Measurements from ENCODE around the gene PEX5L. TPM values are rescaled to one million over a fixed set of nuclear protein-coding genes. Genes with fewer than 3 reads are reported as not detected.

Gene PEX5L
- total and polyA plus RNA-seq, 2 donors (not counting 1 experiment from before 2014, with no cell fraction given): 0.52 to 5.9 TPM

DNA sequence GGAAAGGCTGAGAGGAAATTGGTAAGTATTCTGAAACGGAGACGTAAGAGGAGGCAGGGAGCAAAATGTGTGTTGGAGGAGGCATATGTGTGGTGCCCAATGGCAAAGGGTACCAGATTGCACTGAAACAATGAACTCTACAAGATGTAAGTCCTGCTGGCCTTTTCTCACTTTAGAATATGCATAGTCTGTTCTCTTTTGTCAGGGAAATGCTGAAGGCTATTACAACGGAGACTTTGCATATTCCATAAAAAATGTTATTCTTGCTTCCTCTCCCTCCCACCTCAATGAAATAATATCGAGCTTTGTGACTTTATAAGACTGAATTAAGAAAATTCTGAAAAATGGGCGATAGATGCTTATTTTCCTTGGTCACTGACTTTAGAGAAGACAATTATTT lies 85.9 kb downstream of the PEX5L start:
- no peaks in the 10 kb centered on the region for H3K27me3 ChIP-seq (ENCODE audit: control insufficient read depth, insufficient read depth, low read length)
- no peak overlapping the region for H3K9ac ChIP-seq (ENCODE audit: insufficient read depth, low read length)
- TF ChIP-seq EZH2 (IDR thresholded peaks at IDR 0.05; ENCODE audit: low read length, missing control alignments): no peak
- TF ChIP-seq, protein P1, sequence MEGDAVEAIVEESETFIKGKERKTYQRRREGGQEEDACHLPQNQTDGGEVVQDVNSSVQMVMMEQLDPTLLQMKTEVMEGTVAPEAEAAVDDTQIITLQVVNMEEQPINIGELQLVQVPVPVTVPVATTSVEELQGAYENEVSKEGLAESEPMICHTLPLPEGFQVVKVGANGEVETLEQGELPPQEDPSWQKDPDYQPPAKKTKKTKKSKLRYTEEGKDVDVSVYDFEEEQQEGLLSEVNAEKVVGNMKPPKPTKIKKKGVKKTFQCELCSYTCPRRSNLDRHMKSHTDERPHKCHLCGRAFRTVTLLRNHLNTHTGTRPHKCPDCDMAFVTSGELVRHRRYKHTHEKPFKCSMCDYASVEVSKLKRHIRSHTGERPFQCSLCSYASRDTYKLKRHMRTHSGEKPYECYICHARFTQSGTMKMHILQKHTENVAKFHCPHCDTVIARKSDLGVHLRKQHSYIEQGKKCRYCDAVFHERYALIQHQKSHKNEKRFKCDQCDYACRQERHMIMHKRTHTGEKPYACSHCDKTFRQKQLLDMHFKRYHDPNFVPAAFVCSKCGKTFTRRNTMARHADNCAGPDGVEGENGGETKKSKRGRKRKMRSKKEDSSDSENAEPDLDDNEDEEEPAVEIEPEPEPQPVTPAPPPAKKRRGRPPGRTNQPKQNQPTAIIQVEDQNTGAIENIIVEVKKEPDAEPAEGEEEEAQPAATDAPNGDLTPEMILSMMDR (conservative IDR thresholded peaks at IDR 0.05 in 1 of 2, IDR thresholded peaks at IDR 0.05 in 1 of 2; ENCODE audit: low read depth in 1 of 2, low read length in 2 of 2): no peak
- H3K36me3 ChIP-seq (ENCODE audit: control insufficient read depth, insufficient read depth, low read length): no peaks in the 10 kb centered on the region
- no peaks in the 10 kb centered on the region for H3K9me3 ChIP-seq (ENCODE audit: control insufficient read depth, insufficient read depth, low read depth, low read length)
- H2AFZ ChIP-seq (ENCODE audit: low read length): no peak overlapping the region
- H3K4me2 ChIP-seq (ENCODE audit: extremely low read depth, insufficient read depth, low read length): no peak overlapping the region
- no peak overlapping the region for H3K4me3 ChIP-seq (replicated peaks in 1 of 4; ENCODE audit: control extremely low read depth in 1 of 4, insufficient read depth in 1 of 4, low read depth in 3 of 4, low read length in 4 of 4)
- no peaks in the 10 kb centered on the region for H3K4me1 ChIP-seq (ENCODE audit: control insufficient read depth, extremely low read depth, insufficient read depth, low read length)
- H3K79me2 ChIP-seq (ENCODE audit: control insufficient read depth, insufficient read depth, low read length): no peaks in the 10 kb centered on the region
- DNase-seq (ENCODE audit: low read depth in 2 of 2): no peak
- H3K27ac ChIP-seq (ENCODE audit: insufficient read depth, low read length): no peak overlapping the region
- H4K20me1 ChIP-seq (ENCODE audit: control insufficient read depth, extremely low read depth, insufficient read depth, low read length): no peaks in the 10 kb centered on the region

DNA sequence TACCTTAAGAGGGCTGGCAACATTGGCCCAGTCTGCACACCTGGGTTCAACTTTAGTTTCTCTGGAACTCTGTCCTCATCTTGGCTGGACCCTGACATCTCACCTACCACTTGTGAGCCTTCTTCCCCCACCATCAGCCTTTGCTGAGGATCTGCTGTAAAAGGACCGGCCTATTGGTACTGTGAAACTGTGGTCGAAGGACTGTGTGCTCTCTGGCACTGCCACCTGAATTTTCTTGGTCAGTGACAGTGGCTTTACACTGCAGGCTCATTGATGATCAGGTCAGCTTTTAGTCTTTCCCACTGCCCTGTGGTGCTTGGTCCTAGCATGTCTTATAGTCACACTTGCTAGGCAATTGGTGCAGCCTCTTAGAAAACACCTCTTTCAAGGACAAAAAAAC lies 86.9 kb downstream of the PEX5L start:
- H3K4me2 ChIP-seq (ENCODE audit: extremely low read depth, insufficient read depth, low read length): no peak overlapping the region
- DNase-seq (ENCODE audit: low read depth in 2 of 2): no peak
- no peaks in the 10 kb centered on the region for H3K36me3 ChIP-seq (ENCODE audit: control insufficient read depth, insufficient read depth, low read length)
- no peaks in the 10 kb centered on the region for H3K4me1 ChIP-seq (ENCODE audit: control insufficient read depth, extremely low read depth, insufficient read depth, low read length)
- no peak overlapping the region for H3K9ac ChIP-seq (ENCODE audit: insufficient read depth, low read length)
- TF ChIP-seq, protein P1 (conservative IDR thresholded peaks at IDR 0.05 in 1 of 2, IDR thresholded peaks at IDR 0.05 in 1 of 2; ENCODE audit: low read depth in 1 of 2, low read length in 2 of 2): no peak
- no peak for TF ChIP-seq EZH2 (IDR thresholded peaks at IDR 0.05; ENCODE audit: low read length, missing control alignments)
- H3K4me3 ChIP-seq (replicated peaks in 1 of 4; ENCODE audit: control extremely low read depth in 1 of 4, insufficient read depth in 1 of 4, low read depth in 3 of 4, low read length in 4 of 4): no peak overlapping the region
- no peaks in the 10 kb centered on the region for H4K20me1 ChIP-seq (ENCODE audit: control insufficient read depth, extremely low read depth, insufficient read depth, low read length)
- H2AFZ ChIP-seq (ENCODE audit: low read length): no peak overlapping the region
- H3K9me3 ChIP-seq (ENCODE audit: control insufficient read depth, insufficient read depth, low read depth, low read length): no peaks in the 10 kb centered on the region
- no peaks in the 10 kb centered on the region for H3K79me2 ChIP-seq (ENCODE audit: control insufficient read depth, insufficient read depth, low read length)
- no peaks in the 10 kb centered on the region for H3K27me3 ChIP-seq (ENCODE audit: control insufficient read depth, insufficient read depth, low read length)
- H3K27ac ChIP-seq (ENCODE audit: insufficient read depth, low read length): no peak overlapping the region

DNA sequence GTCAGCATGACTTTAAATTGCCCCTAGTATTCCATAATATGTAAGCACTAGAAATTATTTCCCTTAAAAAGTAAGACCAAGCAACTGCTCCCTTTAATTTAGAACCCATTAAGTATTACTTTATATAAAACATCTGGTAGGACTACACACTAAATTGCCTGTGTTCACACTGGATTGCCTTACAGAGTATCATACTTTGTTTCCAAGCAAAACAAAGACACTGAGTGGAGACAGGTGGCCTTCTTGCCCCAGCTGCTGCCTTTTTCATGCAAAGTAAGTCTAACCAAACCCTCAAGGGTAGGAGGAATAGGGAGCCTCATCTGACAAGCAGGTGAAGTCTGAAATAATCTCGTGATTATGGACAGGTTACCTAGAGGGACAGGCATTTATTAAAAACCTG lies 87.3 kb downstream of the PEX5L start:
- no peak for DNase-seq (ENCODE audit: low read depth in 2 of 2)
- Histone ChIP-seq H3K36me3 (ENCODE audit: control insufficient read depth, insufficient read depth, low read length) (no peaks in the 10 kb centered on the region), H3K79me2 (ENCODE audit: control insufficient read depth, insufficient read depth, low read length) (no peaks in the 10 kb centered on the region), H3K9me3 (ENCODE audit: control insufficient read depth, insufficient read depth, low read depth, low read length) (no peaks in the 10 kb centered on the region), H3K4me3 (replicated peaks in 1 of 4; ENCODE audit: control extremely low read depth in 1 of 4, insufficient read depth in 1 of 4, low read depth in 3 of 4, low read length in 4 of 4) (no peak overlapping the region), H3K9ac (ENCODE audit: insufficient read depth, low read length) (no peak overlapping the region), H2AFZ (ENCODE audit: low read length) (no peak overlapping the region), H4K20me1 (ENCODE audit: control insufficient read depth, extremely low read depth, insufficient read depth, low read length) (no peaks in the 10 kb centered on the region), H3K4me1 (ENCODE audit: control insufficient read depth, extremely low read depth, insufficient read depth, low read length) (no peaks in the 10 kb centered on the region), H3K27me3 (ENCODE audit: control insufficient read depth, insufficient read depth, low read length) (no peaks in the 10 kb centered on the region), H3K4me2 (ENCODE audit: extremely low read depth, insufficient read depth, low read length) (no peak overlapping the region), H3K27ac (ENCODE audit: insufficient read depth, low read length) (no peak overlapping the region)
- TF ChIP-seq EZH2 (IDR thresholded peaks at IDR 0.05; ENCODE audit: low read length, missing control alignments): no peak
- TF ChIP-seq, protein P1 (conservative IDR thresholded peaks at IDR 0.05 in 1 of 2, IDR thresholded peaks at IDR 0.05 in 1 of 2; ENCODE audit: low read depth in 1 of 2, low read length in 2 of 2): no peak

Data from fibroblast of lung (primary cell).